ENCODE results near the gene SMYD3. TPM values are rescaled to one million over a fixed set of nuclear protein-coding genes. Genes with fewer than 3 reads are reported as not detected.

The SMYD3 gene
- total RNA-seq, 1 experiment from 2014 or later = 18.7 TPM

GRCh38 chr1:245810789-245811337 lies 696.2 kb downstream of the SMYD3 start:
- DNase-seq (ENCODE audit: low read depth) = no peak

- DNase-seq (ENCODE audit: low read depth) = no peak
Observed at GRCh38 chr1:245810181-245810769, 696.8 kb downstream of the SMYD3 start.

- DNase-seq (ENCODE audit: low read depth) = no peak
Observed at GRCh38 chr1:245809361-245809760, 697.7 kb downstream of the SMYD3 start.

GRCh38 chr1:245807954-245808719 lies 698.9 kb downstream of the SMYD3 start:
- DNase-seq (ENCODE audit: low read depth) = no peak

GRCh38 chr1:245807306-245807705 lies 699.8 kb downstream of the SMYD3 start:
- DNase-seq (ENCODE audit: low read depth) = no peak

- DNase-seq (ENCODE audit: low read depth) = no peak
Observed at GRCh38 chr1:245805532-245805931, 701.5 kb downstream of the SMYD3 start.

- DNase-seq (ENCODE audit: low read depth) = no peak
Observed at GRCh38 chr1:245804696-245805095, 702.4 kb downstream of the SMYD3 start.

GRCh38 chr1:245803666-245804037 lies 703.4 kb downstream of the SMYD3 start:
- no peak for DNase-seq (ENCODE audit: low read depth)

GRCh38 chr1:245802941-245803665 lies 704.0 kb downstream of the SMYD3 start:
- no peak for DNase-seq (ENCODE audit: low read depth)

- no peak for DNase-seq (ENCODE audit: low read depth)
Observed at GRCh38 chr1:245800901-245801605, 706.0 kb downstream of the SMYD3 start.

- DNase-seq (ENCODE audit: low read depth) = no peak
Observed at GRCh38 chr1:245798349-245798711, 708.7 kb downstream of the SMYD3 start.

- DNase-seq (ENCODE audit: low read depth) = peak; percentile 23
Observed at GRCh38 chr1:245797592-245798348, 709.3 kb downstream of the SMYD3 start.

GRCh38 chr1:245791410-245792312 lies 715.4 kb downstream of the SMYD3 start:
- DNase-seq (ENCODE audit: low read depth) = no peak

GRCh38 chr1:245790441-245790840 lies 716.6 kb downstream of the SMYD3 start:
- DNase-seq (ENCODE audit: low read depth) = no peak

GRCh38 chr1:245788886-245789285 lies 718.2 kb downstream of the SMYD3 start:
- no peak for DNase-seq (ENCODE audit: low read depth)

GRCh38 chr1:245788269-245788668 lies 718.8 kb downstream of the SMYD3 start:
- DNase-seq (ENCODE audit: low read depth) = peak; percentile 96

GRCh38 chr1:245786948-245787347 lies 720.1 kb downstream of the SMYD3 start:
- no peak for DNase-seq (ENCODE audit: low read depth)

- no peak for DNase-seq (ENCODE audit: low read depth)
Observed at GRCh38 chr1:245779797-245780755, 727.0 kb downstream of the SMYD3 start.

- DNase-seq (ENCODE audit: low read depth) = no peak
Observed at GRCh38 chr1:245777752-245778151, 729.3 kb downstream of the SMYD3 start.
